ENCODE measurements around the gene AKAP7. TPM values are rescaled to one million over a fixed set of nuclear protein-coding genes. Genes with fewer than 3 reads are reported as not detected.
A peak's percentile ranks its signal among the peaks of the same experiment; 100 is the strongest.
"Not testable (repeated sequence)": the region's sequence is repeated elsewhere in the genome, so short reads cannot be mapped to it uniquely, and the experiment has no call there.

AKAP7 gene
- total and polyA plus RNA-seq, 7 experiments from 2014 or later, result 6.5 to 21.1 (median 16.8) TPM

- Histone ChIP-seq H3K36me3 (ENCODE audit: control insufficient read depth in 2 of 3, insufficient read depth in 3 of 3, low read length in 3 of 3) (no peaks in the 10 kb centered on the region), H3K4me3 (ENCODE audit: low read length) (no peak overlapping the region), H3K4me1 (ENCODE audit: control insufficient read depth in 2 of 2, insufficient read depth in 2 of 2, low read length in 2 of 2) (peaks cover 0 to 28% of the 10 kb centered on the region in 2 donors), H3K27ac (ENCODE audit: low read depth, low read length) (no peak overlapping the region), H3K27me3 (ENCODE audit: control insufficient read depth in 2 of 2, insufficient read depth in 2 of 2, low read length in 2 of 2) (no peaks in the 10 kb centered on the region), H3K9me3 (ENCODE audit: control insufficient read depth in 2 of 3, low read length in 3 of 3) (no peaks in the 10 kb centered on the region)
- POLR2A ChIA-PET, result no interaction called here
- Mint-ChIP-seq H3K4me3 (no peak overlapping the region), H3K9me3 (no peaks in the 10 kb centered on the region), H3K4me1 (peaks cover 14 to 65% (median 49%) of the 10 kb centered on the region in 7 donors), H3K27ac (peak overlapping the region in 2 of 9 donors; percentile 16 to 63), H3K27me3 (no peaks in the 10 kb centered on the region), H3K36me3 (peaks cover 0 to 31% (median 23%) of the 10 kb centered on the region in 5 donors)
- DNase-seq (no peak), ATAC-seq (no peak)
- intact Hi-C loops (cut with micrococcal nuclease), result no loop called here
- CTCF ChIA-PET, result no interaction called here
Observed at GRCh38 chr6:131288214-131288613, 152.9 kb downstream of the AKAP7 start.

DNA sequence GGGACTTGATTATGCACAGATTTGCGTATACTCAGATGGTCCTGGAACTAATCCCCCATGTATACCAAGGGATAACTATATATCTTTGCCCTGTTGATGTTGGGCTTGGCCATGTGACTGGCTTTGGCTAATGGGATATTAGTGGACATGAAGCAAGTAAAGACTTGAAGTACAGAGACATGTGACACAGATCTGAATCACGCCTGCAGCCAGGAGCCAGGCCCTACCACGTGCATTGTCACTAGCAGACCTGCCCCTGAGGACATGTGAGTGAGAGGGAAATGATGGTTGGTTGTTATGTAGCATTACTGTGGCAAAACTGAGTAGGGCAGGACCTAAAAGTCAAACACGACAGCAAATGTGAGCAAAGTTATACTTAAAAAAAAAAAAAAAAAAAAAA, 155.7 kb downstream of the AKAP7 start:
- ATAC-seq (no peak), DNase-seq (no peak)
- CTCF ChIA-PET, result no interaction called here
- H3K4me1 Mint-ChIP-seq, result peaks cover 12 to 57% (median 35%) of the 10 kb centered on the region in 7 donors
- Histone ChIP-seq H3K4me1 (ENCODE audit: control insufficient read depth in 2 of 2, insufficient read depth in 2 of 2, low read length in 2 of 2) (peaks cover 0 to 14% of the 10 kb centered on the region in 2 donors), H3K4me3 (ENCODE audit: low read length) (no peak overlapping the region), H3K36me3 (ENCODE audit: control insufficient read depth in 2 of 3, insufficient read depth in 3 of 3, low read length in 3 of 3) (no peaks in the 10 kb centered on the region), H3K27me3 (ENCODE audit: control insufficient read depth in 2 of 2, insufficient read depth in 2 of 2, low read length in 2 of 2) (no peaks in the 10 kb centered on the region), H3K27ac (ENCODE audit: low read depth, low read length) (no peak overlapping the region), H3K9me3 (ENCODE audit: control insufficient read depth in 2 of 3, low read length in 3 of 3) (no peaks in the 10 kb centered on the region)
- H3K27me3 Mint-ChIP-seq, result no peaks in the 10 kb centered on the region
- no peak overlapping the region for H3K4me3 Mint-ChIP-seq
- H3K9me3 Mint-ChIP-seq, result no peaks in the 10 kb centered on the region
- POLR2A ChIA-PET, result interaction anchor here (1.3 to 4.4 kb wide), 2 partner anchors 8 to 92 kb away, joined by 5 to 33 read pairs; no protein-coding TSS in a partner anchor
- peaks cover 4 to 24% (median 18%) of the 10 kb centered on the region in 5 donors for H3K36me3 Mint-ChIP-seq
- intact Hi-C loops (cut with micrococcal nuclease), result no loop called here
- peak overlapping the region in 1 of 9 donors; percentile 84 for H3K27ac Mint-ChIP-seq

GRCh38 chr6:131292145-131292938, 157.1 kb downstream of the AKAP7 start:
- Mint-ChIP-seq H3K9me3 (no peaks in the 10 kb centered on the region), H3K27me3 (no peaks in the 10 kb centered on the region), H3K4me3 (peak overlapping the region in 8 of 10 donors; percentile 27 to 82 (median 45)), H3K36me3 (peaks cover 4 to 20% (median 12%) of the 10 kb centered on the region in 5 donors), H3K4me1 (peaks cover 12 to 50% (median 32%) of the 10 kb centered on the region in 7 donors), H3K27ac (peak overlapping the region; percentile 29 to 92 (median 85))
- ChIA-PET CTCF (interaction anchor here (0.9 to 1.9 kb wide), 2 partner anchors 10 to 104 kb away, joined by 3 to 9 read pairs; no protein-coding TSS in a partner anchor), POLR2A (interaction anchor here (0.6 to 4.4 kb wide), 5 partner anchors 9 to 149 kb away, joined by 3 to 33 read pairs (median 4); no protein-coding TSS in a partner anchor)
- Histone ChIP-seq H3K4me3 (ENCODE audit: low read length) (no peak overlapping the region), H3K27ac (ENCODE audit: low read depth, low read length) (peak overlapping the region; percentile 16), H3K27me3 (ENCODE audit: control insufficient read depth in 2 of 2, insufficient read depth in 2 of 2, low read length in 2 of 2) (no peaks in the 10 kb centered on the region), H3K4me1 (ENCODE audit: control insufficient read depth in 2 of 2, insufficient read depth in 2 of 2, low read length in 2 of 2) (peaks cover 0 to 14% of the 10 kb centered on the region in 2 donors), H3K9me3 (ENCODE audit: control insufficient read depth in 2 of 3, low read length in 3 of 3) (no peaks in the 10 kb centered on the region), H3K36me3 (ENCODE audit: control insufficient read depth in 2 of 3, insufficient read depth in 3 of 3, low read length in 3 of 3) (no peaks in the 10 kb centered on the region)
- DNase-seq (peak in 2 of 9 donors; percentile 10 to 12), ATAC-seq (no peak)
- intact Hi-C loops (cut with micrococcal nuclease), result loop anchor here in 1 of 2 donors (1.0 kb wide), 1 partner anchor 11 kb away; no protein-coding TSS in a partner anchor

GRCh38 chr6:131293472-131293911, 158.2 kb downstream of the AKAP7 start:
- no peak for DNase-seq
- Mint-ChIP-seq H3K4me3 (peak overlapping the region in 2 of 10 donors; percentile 43 to 74), H3K27ac (peak overlapping the region in 6 of 9 donors; percentile 41 to 92 (median 84)), H3K27me3 (no peaks in the 10 kb centered on the region), H3K36me3 (peaks cover 4 to 12% (median 5%) of the 10 kb centered on the region in 5 donors), H3K9me3 (no peaks in the 10 kb centered on the region), H3K4me1 (peaks cover 12 to 48% (median 34%) of the 10 kb centered on the region in 7 donors)
- no peaks in the 10 kb centered on the region for H3K27me3 ChIP-seq (ENCODE audit: control insufficient read depth in 2 of 2, insufficient read depth in 2 of 2, low read length in 2 of 2)
- peak; percentile 47 for ATAC-seq
- CTCF ChIA-PET, result interaction anchor here (0.6 kb wide), 1 partner anchor 1161 kb away, joined by 4 read pairs; no protein-coding TSS in a partner anchor
- H3K36me3 ChIP-seq (ENCODE audit: control insufficient read depth in 2 of 3, insufficient read depth in 3 of 3, low read length in 3 of 3), result no peaks in the 10 kb centered on the region
- POLR2A ChIA-PET, result interaction anchor here (4.4 kb wide), 1 partner anchor 11 kb away, joined by 33 read pairs; no protein-coding TSS in a partner anchor
- no peaks in the 10 kb centered on the region for H3K9me3 ChIP-seq (ENCODE audit: control insufficient read depth in 2 of 3, low read length in 3 of 3)
- peaks cover 0 to 14% of the 10 kb centered on the region in 2 donors for H3K4me1 ChIP-seq (ENCODE audit: control insufficient read depth in 2 of 2, insufficient read depth in 2 of 2, low read length in 2 of 2)
- H3K27ac ChIP-seq (ENCODE audit: low read depth, low read length), result no peak overlapping the region
- H3K4me3 ChIP-seq (ENCODE audit: low read length), result no peak overlapping the region
- intact Hi-C loops (cut with micrococcal nuclease), result no loop called here

GRCh38 chr6:131295081-131295480, 159.8 kb downstream of the AKAP7 start:
- Mint-ChIP-seq H3K4me1 (peaks cover 9 to 49% (median 37%) of the 10 kb centered on the region in 7 donors), H3K9me3 (no peaks in the 10 kb centered on the region), H3K36me3 (peaks cover 0 to 10% (median 7%) of the 10 kb centered on the region in 5 donors), H3K27ac (peak overlapping the region in 6 of 9 donors; percentile 29 to 84 (median 68)), H3K4me3 (no peak overlapping the region), H3K27me3 (no peaks in the 10 kb centered on the region)
- Histone ChIP-seq H3K4me3 (ENCODE audit: low read length) (no peak overlapping the region), H3K36me3 (ENCODE audit: control insufficient read depth in 2 of 3, insufficient read depth in 3 of 3, low read length in 3 of 3) (no peaks in the 10 kb centered on the region), H3K4me1 (ENCODE audit: control insufficient read depth in 2 of 2, insufficient read depth in 2 of 2, low read length in 2 of 2) (peaks cover 0 to 14% of the 10 kb centered on the region in 2 donors), H3K9me3 (ENCODE audit: control insufficient read depth in 2 of 3, low read length in 3 of 3) (no peaks in the 10 kb centered on the region), H3K27me3 (ENCODE audit: control insufficient read depth in 2 of 2, insufficient read depth in 2 of 2, low read length in 2 of 2) (no peaks in the 10 kb centered on the region), H3K27ac (ENCODE audit: low read depth, low read length) (no peak overlapping the region)
- ChIA-PET CTCF (no interaction called here), POLR2A (interaction anchor here (0.8 to 4.4 kb wide), 3 partner anchors 12 to 57 kb away, joined by 3 to 33 read pairs (median 3); no protein-coding TSS in a partner anchor)
- ATAC-seq (no peak), DNase-seq (no peak)
- intact Hi-C loops (cut with micrococcal nuclease), result no loop called here

- POLR2A ChIA-PET; H3K4me3 ChIP-seq (ENCODE audit: low read length); H3K36me3 ChIP-seq (ENCODE audit: control insufficient read depth in 2 of 3, insufficient read depth in 3 of 3, low read length in 3 of 3); H3K4me1 ChIP-seq (ENCODE audit: control insufficient read depth in 2 of 2, insufficient read depth in 2 of 2, low read length in 2 of 2); H3K27me3 Mint-ChIP-seq; H3K27ac ChIP-seq (ENCODE audit: low read depth, low read length); H3K9me3 Mint-ChIP-seq; DNase-seq; ATAC-seq; H3K27me3 ChIP-seq (ENCODE audit: control insufficient read depth in 2 of 2, insufficient read depth in 2 of 2, low read length in 2 of 2); CTCF ChIA-PET; H3K9me3 ChIP-seq (ENCODE audit: control insufficient read depth in 2 of 3, low read length in 3 of 3); H3K4me3 Mint-ChIP-seq: not testable (repeated sequence)
- Mint-ChIP-seq H3K27ac (peak overlapping the region in 2 of 9 donors; percentile 16 to 77), H3K36me3 (peaks cover 0 to 17% (median 2%) of the 10 kb centered on the region in 5 donors), H3K4me1 (peaks cover 0 to 48% (median 24%) of the 10 kb centered on the region in 7 donors)
- intact Hi-C loops (cut with micrococcal nuclease), result loop anchor here in 1 of 2 donors (5.0 kb wide), 1 partner anchor 414 kb away; no protein-coding TSS in a partner anchor
Observed at GRCh38 chr6:131300826-131301225, 165.6 kb downstream of the AKAP7 start.
